ENCODE measurements around the gene MPP7.

- no peak for TF ChIP-seq CTCF (conservative IDR thresholded peaks at IDR 0.05 in 1 of 2, IDR thresholded peaks at IDR 0.05 in 1 of 2; ENCODE audit: extremely low read depth in 1 of 2, insufficient read depth in 1 of 2, low read depth in 1 of 2, low read length in 2 of 2)
- TF ChIP-seq EZH2 (IDR thresholded peaks at IDR 0.05; ENCODE audit: borderline replicate concordance, low read length), result no peak
Measured at GRCh38 chr10:28349892-28350291, 47.0 kb upstream of the MPP7 start.

Measured in mammary epithelial cell (primary cell).